NB4 (cell line): Measurements from ENCODE around the gene CLDN22.

Experiments
- MYC ChIP-seq: IDR thresholded peaks from 2 replicates; pipeline ENCODE4 v1.6.1; 2011; ENCODE audit warnings: low read depth, low read length
- POLR2A ChIP-seq: IDR thresholded peaks from 2 replicates; pipeline ENCODE4 v1.6.1; 2011; ENCODE audit warnings: mild to moderate bottlenecking; ENCODE audit not compliant: insufficient read length; ENCODE audit errors: extremely low read depth
- TF ChIP-seq, protein P1 (sequence below): IDR thresholded peaks from one replicate; pipeline ENCODE4 v1.5.1; 2012; ENCODE audit warnings: low read depth, low read length

- TF ChIP-seq POLR2A = no peak
- TF ChIP-seq MYC = no peak
- TF ChIP-seq, protein P1, sequence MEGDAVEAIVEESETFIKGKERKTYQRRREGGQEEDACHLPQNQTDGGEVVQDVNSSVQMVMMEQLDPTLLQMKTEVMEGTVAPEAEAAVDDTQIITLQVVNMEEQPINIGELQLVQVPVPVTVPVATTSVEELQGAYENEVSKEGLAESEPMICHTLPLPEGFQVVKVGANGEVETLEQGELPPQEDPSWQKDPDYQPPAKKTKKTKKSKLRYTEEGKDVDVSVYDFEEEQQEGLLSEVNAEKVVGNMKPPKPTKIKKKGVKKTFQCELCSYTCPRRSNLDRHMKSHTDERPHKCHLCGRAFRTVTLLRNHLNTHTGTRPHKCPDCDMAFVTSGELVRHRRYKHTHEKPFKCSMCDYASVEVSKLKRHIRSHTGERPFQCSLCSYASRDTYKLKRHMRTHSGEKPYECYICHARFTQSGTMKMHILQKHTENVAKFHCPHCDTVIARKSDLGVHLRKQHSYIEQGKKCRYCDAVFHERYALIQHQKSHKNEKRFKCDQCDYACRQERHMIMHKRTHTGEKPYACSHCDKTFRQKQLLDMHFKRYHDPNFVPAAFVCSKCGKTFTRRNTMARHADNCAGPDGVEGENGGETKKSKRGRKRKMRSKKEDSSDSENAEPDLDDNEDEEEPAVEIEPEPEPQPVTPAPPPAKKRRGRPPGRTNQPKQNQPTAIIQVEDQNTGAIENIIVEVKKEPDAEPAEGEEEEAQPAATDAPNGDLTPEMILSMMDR = no peak
Measured at GRCh38 chr4:183318656-183319055, 1.4 kb downstream of the CLDN22 start.
